GM18505 (cell line): ENCODE results near the gene PPP6R3.
"Not testable (repeated sequence)": the region's sequence is repeated elsewhere in the genome, so short reads cannot be mapped to it uniquely, and the experiment has no call there.

Experiments
- ATAC-seq: cut with Tn5 transposase; IDR thresholded peaks from one replicate; pipeline ENCODE4 v1.9.1; 2021; ENCODE audit not compliant: unreplicated experiment
- POLR2A ChIP-seq: IDR thresholded peaks from 4 replicates; pipeline ENCODE4 v1.6.1; 2011; ENCODE audit warnings: borderline replicate concordance; ENCODE audit not compliant: insufficient read depth, insufficient read length; ENCODE audit errors: extremely low read depth

PPP6R3 gene

GRCh38 chr11:68439355-68440065, 21.0 kb upstream of the PPP6R3 start:
- ATAC-seq = no peak
- no peak for TF ChIP-seq POLR2A

- no peak for ATAC-seq
- TF ChIP-seq POLR2A = no peak
Measured at GRCh38 chr11:68440224-68440623, 20.3 kb upstream of the PPP6R3 start.

- ATAC-seq = no peak
- TF ChIP-seq POLR2A = no peak
Measured at GRCh38 chr11:68441466-68442230, 18.9 kb upstream of the PPP6R3 start.

GRCh38 chr11:68442433-68442832, 18.1 kb upstream of the PPP6R3 start:
- no peak for TF ChIP-seq POLR2A
- no peak for ATAC-seq

GRCh38 chr11:68444566-68444965, 16.0 kb upstream of the PPP6R3 start:
- TF ChIP-seq POLR2A = no peak
- ATAC-seq = no peak

- TF ChIP-seq POLR2A = no peak
- ATAC-seq = no peak
Measured at GRCh38 chr11:68445531-68446035, 15.0 kb upstream of the PPP6R3 start.

DNA sequence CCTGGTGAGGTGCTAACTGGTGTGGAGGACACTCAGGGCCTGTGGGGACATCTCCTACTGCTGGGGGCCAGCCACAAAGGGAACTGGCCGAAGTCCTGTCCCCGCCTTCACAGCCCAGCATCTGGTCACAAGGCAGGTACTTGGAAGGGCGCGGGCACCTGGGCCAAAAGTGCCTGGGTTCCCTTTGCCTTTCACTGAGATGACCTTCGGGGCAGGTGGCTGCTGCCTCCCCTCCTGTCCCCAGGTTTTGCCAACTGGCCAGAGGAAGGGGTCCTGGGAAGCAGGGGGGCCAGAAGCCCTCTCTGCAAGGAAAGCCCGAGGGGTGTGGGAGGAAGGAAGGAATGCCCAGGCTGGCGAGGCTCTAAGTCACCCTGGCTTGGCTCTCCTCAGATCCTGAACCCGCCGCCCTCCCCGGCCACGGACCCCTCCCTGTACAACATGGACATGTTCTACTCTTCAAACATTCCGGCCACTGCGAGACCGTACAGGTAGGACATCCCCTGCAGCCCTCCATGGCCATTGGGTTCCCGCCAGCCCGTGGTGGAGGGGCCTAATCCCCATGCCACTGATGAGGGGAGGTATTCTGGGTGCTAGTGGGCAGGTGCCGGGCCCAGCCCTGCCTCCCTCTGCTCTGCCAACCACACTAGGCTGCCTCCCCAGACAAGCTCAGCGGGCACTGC, 14.4 kb upstream of the PPP6R3 start:
- ATAC-seq = no peak
- TF ChIP-seq POLR2A = no peak

DNA sequence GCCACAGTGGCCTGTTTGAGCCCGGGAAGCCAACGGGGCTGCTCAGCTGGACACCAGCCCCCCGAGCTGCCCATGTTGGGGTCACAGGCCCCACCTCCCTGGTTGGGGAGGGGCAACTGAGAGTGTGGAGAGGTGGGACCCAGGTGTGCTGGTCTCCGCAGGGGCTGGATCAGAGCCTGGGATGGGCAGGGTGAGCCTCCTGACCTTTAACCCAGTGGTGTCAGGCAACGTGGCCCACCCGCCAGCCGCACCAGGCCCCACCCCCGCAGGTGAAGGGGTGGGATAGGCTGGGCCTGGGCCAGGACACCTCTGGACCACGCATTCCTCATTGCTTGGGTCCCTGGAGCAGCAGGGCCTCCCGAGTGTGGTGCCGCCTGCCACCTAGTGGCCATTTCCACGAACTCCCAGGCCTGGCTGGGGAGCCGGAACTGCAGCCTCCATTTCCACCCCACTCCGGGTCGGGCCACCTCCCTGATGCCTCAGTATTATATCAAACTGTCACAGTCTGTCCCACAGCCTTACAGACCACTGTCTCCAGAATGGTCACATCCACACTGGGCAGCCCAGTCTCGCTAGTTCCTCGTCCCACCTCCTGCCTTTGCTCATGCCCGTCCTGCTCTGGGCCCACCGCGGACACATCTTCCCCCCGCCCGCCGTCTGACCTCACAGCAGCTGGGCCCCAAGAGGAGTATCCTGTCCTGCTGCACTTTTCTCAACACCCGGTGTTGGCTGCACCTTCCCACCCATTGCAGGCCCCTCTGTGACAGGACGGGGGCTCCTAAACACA, 13.3 kb upstream of the PPP6R3 start:
- TF ChIP-seq POLR2A = no peak
- ATAC-seq = no peak

DNA sequence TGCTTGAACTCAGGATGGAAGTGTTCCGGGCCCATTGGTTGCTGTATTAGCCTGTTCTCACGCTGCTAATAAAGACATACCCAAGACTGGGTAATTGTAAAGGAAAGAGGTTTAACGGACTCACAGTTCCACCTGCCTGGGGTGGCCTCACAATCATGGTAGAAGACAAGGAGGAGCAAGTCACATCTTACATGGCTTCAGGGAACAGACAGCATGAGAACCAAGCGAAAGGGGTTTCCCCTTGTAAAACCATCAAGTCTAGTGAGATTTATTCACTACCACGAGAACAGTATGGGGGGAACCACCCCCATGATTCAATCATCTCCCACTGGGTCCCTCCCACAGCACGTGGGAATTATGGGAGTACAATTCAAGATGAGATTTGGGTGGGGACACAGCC, 12.6 kb upstream of the PPP6R3 start:
- ATAC-seq = not testable (repeated sequence)

DNA sequence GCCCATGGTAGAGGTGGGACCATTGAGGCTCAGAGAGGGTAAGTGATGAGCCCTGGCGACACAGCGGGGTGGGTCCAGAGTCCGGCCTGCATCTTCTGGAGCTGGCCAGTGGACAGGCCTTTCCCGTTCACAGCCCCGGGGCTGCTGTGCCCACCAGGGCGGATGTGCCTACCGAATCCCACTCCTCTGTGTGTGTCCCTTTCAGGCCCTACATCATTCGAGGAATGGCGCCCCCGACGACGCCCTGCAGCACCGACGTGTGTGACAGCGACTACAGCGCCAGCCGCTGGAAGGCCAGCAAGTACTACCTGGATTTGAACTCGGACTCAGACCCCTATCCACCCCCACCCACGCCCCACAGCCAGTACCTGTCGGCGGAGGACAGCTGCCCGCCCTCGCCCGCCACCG, 11.9 kb upstream of the PPP6R3 start:
- no peak for ATAC-seq
- TF ChIP-seq POLR2A = no peak

- no peak for TF ChIP-seq POLR2A
- no peak for ATAC-seq
Measured at GRCh38 chr11:68449951-68450350, 10.6 kb upstream of the PPP6R3 start.

- ATAC-seq = no peak
- no peak for TF ChIP-seq POLR2A
Measured at GRCh38 chr11:68450711-68451110, 9.8 kb upstream of the PPP6R3 start.

DNA sequence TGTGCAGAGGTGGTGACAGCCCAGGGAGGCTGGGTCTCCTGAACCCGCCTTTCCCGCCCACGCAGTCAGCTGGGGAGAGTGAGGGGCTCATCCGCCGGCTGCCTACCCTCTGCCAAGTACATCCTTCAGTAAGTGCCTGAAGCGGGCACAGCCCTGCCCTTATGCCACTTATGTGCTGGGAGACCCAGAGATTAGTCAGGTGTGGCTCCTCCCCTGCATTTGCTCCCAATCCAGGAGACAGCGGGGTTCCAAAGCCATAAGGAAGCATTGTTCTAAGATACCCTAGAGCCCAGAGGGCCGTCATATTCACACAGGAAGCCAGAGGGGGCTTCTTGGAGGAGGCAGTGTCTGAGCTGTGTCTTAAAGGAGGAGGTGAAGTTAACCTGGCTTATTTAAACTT, 5.8 kb upstream of the PPP6R3 start:
- no peak for ATAC-seq

More for the DNA sequence above, 5.8 kb upstream of the PPP6R3 start:
- TF ChIP-seq POLR2A = no peak
